A549 treated with dexamethasone at 1 μM for 4 hours (cell line): ENCODE measurements around the gene PLPP2. TPM values are rescaled to one million over a fixed set of nuclear protein-coding genes. Genes with fewer than 3 reads are reported as not detected.

ENCODE experiments used
- total RNA-seq: library from RNA; stranded (reverse); fragments of 200-300 nt; extraction: Qiagen RNA extraction; gene quantifications from 5 replicates; pipeline ENCODE4 v1.2.3, GENCODE V29; 2022

The PLPP2 gene
- 72.3 to 101 TPM (median 93.8 TPM) in 5 replicates for total RNA-seq

DNA sequence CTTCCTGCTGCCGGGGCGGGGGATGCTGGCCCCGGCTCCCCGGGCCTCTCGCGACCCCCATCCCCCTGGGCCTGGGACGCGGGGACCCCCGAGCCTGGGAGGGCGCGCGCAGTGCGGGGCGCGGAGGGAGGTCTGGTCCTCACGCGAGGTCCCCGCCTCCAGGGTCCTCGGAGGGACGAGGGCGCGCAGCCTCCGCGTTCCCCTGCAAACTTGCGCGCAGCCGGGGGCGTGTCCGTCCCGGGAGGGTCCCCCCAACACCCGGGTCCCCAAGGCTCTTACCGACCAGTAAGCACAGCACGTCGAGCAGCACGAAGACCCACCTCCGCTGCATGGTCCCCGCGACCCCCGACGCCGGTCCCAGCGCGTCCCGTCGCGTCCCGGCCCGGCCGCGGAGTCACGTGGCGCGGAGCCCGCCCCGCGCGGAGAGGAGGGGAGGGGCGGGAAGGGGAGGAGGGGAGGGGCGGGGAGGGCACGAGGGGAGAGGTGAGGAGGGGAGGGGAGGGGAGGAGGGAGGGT is at the start of gene PLPP2:
TSS of gene PLPP2 (minus strand) at position 398 of the 516 bp plus-strand sequence. CDS start at position 331, 67 bp downstream.

Other genes with a start within 250 kb of the PLPP2 start
- not detected in 5 replicates for gene OR4F17, start 184.3 kb downstream of the PLPP2 start, total RNA-seq
- gene MIER2, start 53.4 kb upstream of the PLPP2 start, total RNA-seq: 12.8 to 21.3 TPM (median 20.3 TPM) in 5 replicates
- 0.39 to 0.53 TPM (median 0.45 TPM) in 5 replicates for gene C2CD4C, start 117.7 kb upstream of the PLPP2 start, total RNA-seq
- gene SHC2, start 169.6 kb upstream of the PLPP2 start, total RNA-seq: 0.62 to 1.6 TPM (median 1.1 TPM) in 5 replicates
- 0.19 to 0.41 TPM (median 0.29 TPM) in 4 of 5 replicates, not detected in the other for gene MADCAM1, start 205.1 kb upstream of the PLPP2 start, total RNA-seq
- gene TPGS1, start 216.1 kb upstream of the PLPP2 start, total RNA-seq: 9.8 to 14.9 TPM (median 12.2 TPM) in 5 replicates
- 58.4 to 88.6 TPM (median 84.7 TPM) in 5 replicates for gene CDC34, start 240.4 kb upstream of the PLPP2 start, total RNA-seq